Activated CD4-positive, alpha-beta memory T cell treated with anti-CD3 and anti-CD28 coated beads, Interleukin-2, amount 10 ng/mL, durations not matched to agents 7 days and 5 days (primary cell): ENCODE results near the gene EPB41L5. TPM values are rescaled to one million over a fixed set of nuclear protein-coding genes. Genes with fewer than 3 reads are reported as not detected.
"Not testable (repeated sequence)": the region's sequence is repeated elsewhere in the genome, so short reads cannot be mapped to it uniquely, and the experiment has no call there.

Source experiments
- CTCF ChIA-PET: fragments of 350-600 bp; sonication (Branson Sonifier 250); formaldehyde crosslinking; loops from one replicate; lab custom pipeline; 2021; ENCODE audit warnings: antibody characterized with exemption, inconsistent platforms; lab: Charles Lee
- POLR2A ChIA-PET: fragments of 350-600 bp; sonication (Branson Sonifier 250); formaldehyde crosslinking; loops from one replicate; lab custom pipeline; 2021; ENCODE audit warnings: antibody characterized with exemption; lab: Charles Lee
- DNase-seq: peaks from one replicate; pipeline ENCODE4 v3.0.0-alpha.2; 2020
- H3K27ac Mint-ChIP-seq: one replicate; pipeline ENCODE4 v1.8.0; 2021; ENCODE audit warnings: mild to moderate bottlenecking, mixed read lengths
- H3K27me3 Mint-ChIP-seq: one replicate; pipeline ENCODE4 v1.8.0; 2021; ENCODE audit warnings: mixed read lengths
- H3K36me3 Mint-ChIP-seq: one replicate; pipeline ENCODE4 v1.8.0; 2021; ENCODE audit warnings: low read depth, mixed read lengths
- H3K4me1 Mint-ChIP-seq: one replicate; pipeline ENCODE4 v1.8.0; 2021; ENCODE audit warnings: mixed read lengths
- H3K4me3 Mint-ChIP-seq: one replicate; pipeline ENCODE4 v1.8.0; 2021; ENCODE audit warnings: mild to moderate bottlenecking, mixed read lengths
- H3K9me3 Mint-ChIP-seq: one replicate; pipeline ENCODE4 v1.8.0; 2021; ENCODE audit warnings: mixed read lengths
- total RNA-seq, 2 experiments: library from RNA; stranded (reverse); gene quantifications; one replicate each; pipeline ENCODE4 v1.2.3, GENCODE V29; 2021

Gene EPB41L5
- total RNA-seq, 2 experiments from 2014 or later, result 2.1 to 2.8 TPM

DNA sequence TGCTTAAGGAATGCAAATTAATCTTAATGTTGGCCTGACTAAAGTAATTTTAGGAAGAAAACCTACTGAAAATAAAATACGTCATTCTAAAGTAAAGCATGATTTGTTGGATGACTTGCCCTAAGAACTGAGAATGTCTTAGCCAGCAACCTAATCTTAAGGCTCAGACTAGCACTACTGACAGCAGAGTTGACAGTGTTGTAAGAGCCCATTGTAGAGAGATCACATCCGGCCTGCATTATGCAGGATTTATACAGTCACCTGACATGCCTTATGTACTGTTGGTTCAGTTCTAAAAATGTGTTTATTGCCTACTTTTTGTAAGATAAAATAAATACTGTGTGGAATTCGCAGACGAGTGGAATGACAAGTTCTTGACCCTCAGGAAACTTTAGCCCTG lies 128.0 kb downstream of the EPB41L5 start:
- ChIA-PET CTCF (no interaction called here), POLR2A (no interaction called here)
- no peaks in the 10 kb centered on the region for H3K36me3 Mint-ChIP-seq
- no peak for DNase-seq
- no peaks in the 10 kb centered on the region for H3K27me3 Mint-ChIP-seq
- H3K4me3 Mint-ChIP-seq, result no peak overlapping the region
- H3K9me3 Mint-ChIP-seq, result no peaks in the 10 kb centered on the region
- H3K4me1 Mint-ChIP-seq, result no peaks in the 10 kb centered on the region
- H3K27ac Mint-ChIP-seq, result no peak overlapping the region

DNA sequence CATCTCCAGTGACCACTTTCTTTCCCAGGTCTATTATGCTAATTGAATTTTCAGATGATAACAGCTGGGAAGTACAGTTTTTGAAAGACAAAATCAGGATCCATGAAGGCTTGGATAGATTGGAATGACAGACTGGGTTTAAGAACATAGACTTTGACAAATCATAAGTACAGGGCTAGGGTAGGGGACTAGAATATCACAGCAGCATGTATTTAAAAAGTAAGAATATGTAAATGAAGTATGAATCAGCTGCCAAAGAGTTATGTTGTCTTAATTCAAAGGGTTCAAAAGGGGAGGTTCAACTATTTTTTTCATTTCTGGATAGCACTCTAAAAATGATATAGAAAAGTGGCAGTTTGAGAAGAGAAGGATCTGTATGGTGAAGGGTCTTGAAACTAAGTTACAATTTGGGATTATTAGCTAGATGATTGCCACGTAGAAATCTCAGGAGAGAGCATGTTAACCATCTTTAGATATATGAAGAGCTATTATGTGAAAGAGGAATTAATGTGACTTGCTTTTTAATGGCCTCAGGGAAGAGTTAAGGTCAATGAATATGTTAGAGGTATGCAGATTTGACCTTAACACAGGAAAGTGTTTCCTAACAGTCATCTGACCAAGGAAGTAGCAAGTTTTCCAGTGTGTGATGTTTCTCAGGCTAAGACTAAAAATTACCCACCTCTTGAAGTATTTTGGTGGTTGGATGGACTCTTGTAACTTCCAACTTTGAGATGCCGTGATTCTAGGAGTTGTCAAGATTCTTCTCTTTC lies 128.6 kb downstream of the EPB41L5 start:
- CTCF ChIA-PET, result no interaction called here
- no peak overlapping the region for H3K27ac Mint-ChIP-seq

DNA sequence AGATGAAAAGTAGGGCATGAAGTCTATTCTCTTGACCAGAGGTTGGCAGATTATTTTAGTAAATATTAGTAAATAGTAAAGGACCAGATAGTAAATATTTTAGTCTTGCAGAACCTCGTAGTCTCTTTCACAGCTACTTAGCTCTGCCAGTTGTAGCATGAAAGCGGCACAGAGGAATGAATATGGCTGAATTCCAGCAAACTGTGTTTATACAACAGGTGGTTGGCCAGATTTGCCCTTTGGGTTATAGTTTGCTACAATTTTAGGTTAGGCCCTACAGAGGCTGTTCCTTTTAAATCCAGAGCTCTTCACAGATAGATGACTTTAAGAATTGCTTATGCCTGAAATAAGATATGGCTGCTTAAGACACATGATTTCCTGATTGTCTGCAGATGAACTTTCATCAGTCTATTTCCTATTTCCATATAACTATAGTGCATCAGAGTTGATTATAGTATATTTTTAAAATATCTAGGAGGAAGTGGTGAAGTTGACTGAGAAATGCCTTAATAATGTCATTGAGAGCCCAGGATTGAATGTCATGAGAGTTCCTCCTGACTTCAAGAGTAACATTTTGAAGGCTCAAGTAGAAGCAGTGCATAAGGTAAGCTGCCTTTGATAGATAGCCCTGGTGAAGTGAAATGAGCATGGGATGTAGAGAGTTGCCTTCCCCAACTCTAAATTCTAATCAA lies 129.8 kb downstream of the EPB41L5 start:
- H3K4me1 Mint-ChIP-seq, result no peaks in the 10 kb centered on the region
- H3K4me3 Mint-ChIP-seq, result no peak overlapping the region
- POLR2A ChIA-PET, result no interaction called here
- H3K36me3 Mint-ChIP-seq, result no peaks in the 10 kb centered on the region
- CTCF ChIA-PET, result no interaction called here
- no peaks in the 10 kb centered on the region for H3K9me3 Mint-ChIP-seq
- no peak for DNase-seq
- H3K27me3 Mint-ChIP-seq, result no peaks in the 10 kb centered on the region
- H3K27ac Mint-ChIP-seq, result no peak overlapping the region

More for the DNA sequence above, 128.6 kb downstream of the EPB41L5 start:
- no peak for DNase-seq
- no peaks in the 10 kb centered on the region for H3K9me3 Mint-ChIP-seq
- H3K27me3 Mint-ChIP-seq, result no peaks in the 10 kb centered on the region
- POLR2A ChIA-PET, result no interaction called here
- H3K36me3 Mint-ChIP-seq, result no peaks in the 10 kb centered on the region
- H3K4me3 Mint-ChIP-seq, result no peak overlapping the region
- no peaks in the 10 kb centered on the region for H3K4me1 Mint-ChIP-seq

DNA sequence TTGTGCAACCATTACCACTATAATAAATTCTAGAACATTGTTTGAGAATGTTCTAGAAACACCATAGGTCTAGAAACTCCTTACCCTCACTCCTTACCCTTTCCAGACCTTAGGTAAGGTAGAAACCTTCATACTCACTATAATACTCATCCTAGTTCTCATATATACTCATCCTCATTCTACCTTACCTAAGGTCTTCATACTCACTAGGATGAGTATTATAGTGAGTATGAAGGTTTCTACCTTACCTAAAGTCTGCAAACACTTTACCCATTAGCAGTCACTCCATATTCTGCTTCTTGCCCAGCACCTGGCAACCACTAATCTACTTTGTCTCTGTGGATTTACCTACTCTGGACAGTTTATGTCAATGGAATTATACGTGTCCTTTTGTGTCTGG lies 135.4 kb downstream of the EPB41L5 start:
- no peak overlapping the region for H3K27ac Mint-ChIP-seq
- no peaks in the 10 kb centered on the region for H3K4me1 Mint-ChIP-seq
- no peak for DNase-seq
- no peak overlapping the region for H3K4me3 Mint-ChIP-seq
- H3K36me3 Mint-ChIP-seq, result no peaks in the 10 kb centered on the region
- POLR2A ChIA-PET, result no interaction called here
- peaks cover 7% of the 10 kb centered on the region for H3K9me3 Mint-ChIP-seq
- H3K27me3 Mint-ChIP-seq, result no peaks in the 10 kb centered on the region
- CTCF ChIA-PET, result interaction anchor here (0.9 kb wide), 1 partner anchor 27 kb away, joined by 3 read pairs; no protein-coding TSS in a partner anchor

DNA sequence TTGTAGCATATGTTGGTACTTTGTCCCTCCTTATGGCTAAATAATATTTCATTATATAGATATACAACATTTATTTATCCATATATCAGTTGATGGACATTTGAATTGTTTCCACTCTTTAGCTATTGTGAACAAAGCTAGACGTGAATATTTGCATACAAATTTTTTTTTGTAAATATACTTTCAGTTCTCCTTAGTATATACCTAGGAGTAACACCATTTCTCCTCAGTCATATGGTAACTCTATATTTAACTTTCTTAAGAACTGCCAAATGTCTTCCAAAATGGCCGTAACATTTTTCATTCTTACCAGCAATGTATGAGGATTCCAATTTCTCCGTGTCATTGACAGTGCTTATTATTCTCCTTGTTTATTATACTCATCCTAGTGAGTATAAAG lies 135.8 kb downstream of the EPB41L5 start:
- no peak overlapping the region for H3K27ac Mint-ChIP-seq
- ChIA-PET CTCF (interaction anchor here (0.9 kb wide), 1 partner anchor 26 kb away, joined by 3 read pairs; no protein-coding TSS in a partner anchor), POLR2A (no interaction called here)
- no peaks in the 10 kb centered on the region for H3K27me3 Mint-ChIP-seq
- H3K9me3 Mint-ChIP-seq, result peaks cover 7% of the 10 kb centered on the region
- H3K4me1 Mint-ChIP-seq, result no peaks in the 10 kb centered on the region
- no peak for DNase-seq
- H3K36me3 Mint-ChIP-seq, result no peaks in the 10 kb centered on the region
- no peak overlapping the region for H3K4me3 Mint-ChIP-seq

DNA sequence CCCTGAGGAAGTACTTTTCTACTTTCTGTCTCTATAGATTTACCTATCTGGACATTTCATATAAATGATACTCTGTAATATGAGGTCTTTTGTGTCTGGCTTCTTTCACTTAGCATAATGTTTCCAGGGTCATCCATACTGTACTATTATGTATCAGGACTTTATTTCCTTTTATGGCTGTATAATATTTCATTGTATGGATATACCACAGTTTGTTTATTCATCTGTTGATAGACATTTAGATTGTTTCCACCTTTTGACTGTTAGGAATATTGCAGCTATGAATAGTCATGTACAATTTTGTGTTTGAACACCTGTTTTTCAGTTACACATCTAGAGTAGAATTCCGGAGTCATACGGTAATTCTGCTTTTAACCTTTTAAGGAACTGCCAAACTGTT lies 136.5 kb downstream of the EPB41L5 start:
- H3K27ac Mint-ChIP-seq, result no peak overlapping the region
- ChIA-PET CTCF (no interaction called here), POLR2A (no interaction called here)
- H3K36me3 Mint-ChIP-seq, result no peaks in the 10 kb centered on the region
- no peak overlapping the region for H3K4me3 Mint-ChIP-seq
- no peak for DNase-seq
- H3K27me3 Mint-ChIP-seq, result no peaks in the 10 kb centered on the region
- no peaks in the 10 kb centered on the region for H3K4me1 Mint-ChIP-seq
- H3K9me3 Mint-ChIP-seq, result peaks cover 7% of the 10 kb centered on the region

DNA sequence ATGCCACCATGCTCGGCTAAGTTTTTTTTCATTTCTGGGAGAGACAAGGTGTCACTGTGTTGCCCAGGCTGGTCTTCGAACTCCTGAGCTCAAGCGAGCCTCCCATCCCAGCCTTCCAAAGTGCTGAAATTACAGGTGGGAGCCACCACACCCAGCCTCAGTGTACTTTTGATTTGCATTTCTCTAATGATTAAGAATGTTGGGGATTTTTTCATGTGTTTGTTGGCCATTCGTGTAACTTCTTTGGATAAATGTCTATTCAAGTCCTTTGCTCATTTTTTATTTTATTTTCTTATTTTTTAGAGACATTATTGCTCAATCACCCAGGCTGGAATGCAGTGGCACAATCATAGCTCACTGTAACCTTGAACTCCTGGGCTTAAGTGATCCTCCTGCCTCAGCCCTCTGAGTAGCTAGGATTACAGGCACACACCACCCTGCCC lies 137.2 kb downstream of the EPB41L5 start:
- Mint-ChIP-seq H3K4me3 (no peak overlapping the region), H3K4me1 (no peaks in the 10 kb centered on the region), H3K36me3 (peaks cover under 1% of the 10 kb centered on the region), H3K27ac (no peak overlapping the region), H3K27me3 (no peaks in the 10 kb centered on the region), H3K9me3 (peaks cover 8% of the 10 kb centered on the region)
- ChIA-PET CTCF (no interaction called here), POLR2A (no interaction called here)
- DNase-seq, result no peak

DNA sequence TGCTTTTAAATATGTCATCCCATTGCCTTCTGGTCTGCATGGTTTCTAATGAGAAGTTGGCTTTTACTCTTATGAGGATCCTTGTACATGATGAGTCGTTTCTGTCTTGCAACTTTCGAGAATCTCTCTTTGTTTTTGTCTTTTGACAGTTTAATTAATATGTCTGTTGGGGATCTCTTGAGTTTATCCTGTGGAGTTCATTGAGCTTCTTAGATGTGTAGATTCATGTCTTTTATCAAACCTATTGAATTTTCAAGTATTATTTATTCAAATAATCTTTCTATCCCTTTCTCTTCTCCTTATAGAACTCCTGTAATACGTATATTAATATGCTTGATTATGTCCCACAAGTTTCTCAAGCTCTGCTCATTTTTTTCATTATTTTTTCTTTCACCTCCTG lies 142.4 kb downstream of the EPB41L5 start:
- DNase-seq, result no peak
- Mint-ChIP-seq H3K36me3 (peaks cover 13% of the 10 kb centered on the region), H3K9me3 (peaks cover 21% of the 10 kb centered on the region), H3K27me3 (peaks cover 1% of the 10 kb centered on the region), H3K27ac (no peak overlapping the region), H3K4me1 (no peaks in the 10 kb centered on the region), H3K4me3 (no peak overlapping the region)
- ChIA-PET CTCF (interaction anchor here (1.4 kb wide), 1 partner anchor 20 kb away, joined by 8 read pairs; no protein-coding TSS in a partner anchor), POLR2A (interaction anchor here (1.0 kb wide), 1 partner anchor 21 kb away, joined by 3 read pairs; no protein-coding TSS in a partner anchor)

DNA sequence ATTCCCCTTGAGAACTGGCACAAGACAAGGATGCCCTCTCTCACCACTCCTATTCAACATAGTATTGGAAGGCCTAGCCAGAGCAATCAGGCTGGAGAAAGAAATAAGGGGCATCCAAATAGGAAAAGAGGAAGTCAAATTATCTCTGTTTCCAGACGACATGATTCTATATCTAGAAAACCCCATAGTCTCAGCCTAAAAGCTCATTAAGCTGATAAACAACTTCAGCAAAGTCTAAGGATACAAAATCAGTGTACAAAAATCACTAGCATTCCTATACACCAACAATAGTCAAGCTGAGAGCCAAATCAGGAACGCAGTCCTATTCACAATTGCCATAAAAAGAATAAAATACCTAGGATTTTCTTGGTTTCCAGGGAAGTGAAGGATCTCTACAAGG lies 145.8 kb downstream of the EPB41L5 start:
- H3K27ac Mint-ChIP-seq, CTCF ChIA-PET, H3K4me3 Mint-ChIP-seq, POLR2A ChIA-PET, H3K4me1 Mint-ChIP-seq, H3K27me3 Mint-ChIP-seq, DNase-seq: not testable (repeated sequence)
- peaks cover 15% of the 10 kb centered on the region for H3K36me3 Mint-ChIP-seq
- peaks cover 14% of the 10 kb centered on the region for H3K9me3 Mint-ChIP-seq

DNA sequence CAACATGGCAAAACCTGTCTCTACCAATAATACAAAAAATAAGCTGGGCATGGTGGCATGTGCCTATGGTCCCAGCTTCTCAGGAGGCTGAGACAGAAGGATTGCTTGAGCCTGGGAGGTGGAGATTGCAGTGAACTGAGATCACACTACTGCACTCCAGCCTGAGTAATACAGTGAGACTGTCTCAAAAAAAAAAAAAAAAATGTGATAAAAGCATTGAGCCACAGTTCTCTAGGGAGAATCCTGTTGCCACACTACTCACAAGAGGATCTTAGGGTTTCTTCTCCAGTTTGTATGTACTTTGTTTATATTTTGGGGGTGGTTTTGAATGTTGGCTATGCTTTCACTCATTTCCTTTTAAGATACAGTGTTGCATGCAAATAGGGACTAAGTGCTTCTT lies 148.3 kb downstream of the EPB41L5 start:
- H3K36me3 Mint-ChIP-seq, result peaks cover 12% of the 10 kb centered on the region
- H3K27me3 Mint-ChIP-seq, result peaks cover 1% of the 10 kb centered on the region
- H3K4me1 Mint-ChIP-seq, result no peaks in the 10 kb centered on the region
- peaks cover 8% of the 10 kb centered on the region for H3K9me3 Mint-ChIP-seq
- DNase-seq, result no peak
- H3K27ac Mint-ChIP-seq, result no peak overlapping the region
- CTCF ChIA-PET, result no interaction called here
- H3K4me3 Mint-ChIP-seq, result no peak overlapping the region
- POLR2A ChIA-PET, result no interaction called here

DNA sequence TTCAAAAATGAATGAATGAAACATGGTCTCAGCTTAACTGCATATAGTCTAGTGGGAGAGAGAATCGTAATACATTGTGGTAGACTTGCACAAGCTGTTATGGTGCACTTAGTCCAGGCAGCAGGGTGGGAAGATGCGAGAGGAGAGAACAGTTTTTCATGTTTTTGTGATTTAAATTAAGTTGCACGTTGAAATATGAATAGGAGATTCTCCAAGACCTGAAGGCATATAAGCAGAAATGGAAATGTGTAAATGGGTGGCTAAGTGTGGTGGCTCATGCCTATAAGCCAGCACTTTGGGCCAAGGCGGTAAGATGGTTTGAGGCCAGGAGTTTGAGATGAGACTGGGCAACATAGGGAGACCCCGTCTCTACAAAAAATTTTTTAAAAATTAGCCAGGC lies 149.8 kb downstream of the EPB41L5 start:
- H3K27me3 Mint-ChIP-seq, result no peaks in the 10 kb centered on the region
- H3K9me3 Mint-ChIP-seq, result no peaks in the 10 kb centered on the region
- no peaks in the 10 kb centered on the region for H3K4me1 Mint-ChIP-seq
- CTCF ChIA-PET, result interaction anchor here (1.0 kb wide), 1 partner anchor 12 kb away, joined by 3 read pairs; no protein-coding TSS in a partner anchor
- H3K4me3 Mint-ChIP-seq, result no peak overlapping the region
- H3K27ac Mint-ChIP-seq, result no peak overlapping the region
- POLR2A ChIA-PET, result no interaction called here
- H3K36me3 Mint-ChIP-seq, result peaks cover 5% of the 10 kb centered on the region
- no peak for DNase-seq

DNA sequence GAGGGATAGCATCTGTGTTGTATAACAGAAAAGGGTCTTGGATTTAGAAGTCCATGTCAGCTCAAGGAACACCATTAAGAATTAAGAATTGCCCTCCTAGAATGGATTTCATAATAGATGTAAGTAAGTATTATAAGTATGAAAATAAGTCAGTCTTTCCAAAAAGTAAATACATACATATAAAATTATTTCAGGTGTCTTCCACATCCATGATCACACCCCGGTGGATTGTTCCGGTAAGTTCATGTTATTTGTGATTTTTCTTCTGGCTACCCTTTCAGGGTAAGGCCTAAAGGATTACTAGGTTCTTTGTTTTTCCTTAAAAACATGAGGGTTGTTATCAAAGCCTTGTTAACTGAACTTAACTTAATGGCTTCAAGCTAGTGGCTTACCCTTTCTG lies 154.4 kb downstream of the EPB41L5 start:
- H3K27ac Mint-ChIP-seq, result no peak overlapping the region
- peaks cover 28% of the 10 kb centered on the region for H3K36me3 Mint-ChIP-seq
- H3K9me3 Mint-ChIP-seq, result peaks cover 2% of the 10 kb centered on the region
- no peak overlapping the region for H3K4me3 Mint-ChIP-seq
- no peak for DNase-seq
- ChIA-PET POLR2A (interaction anchor here (1.0 kb wide), 1 partner anchor 9 kb away, joined by 3 read pairs; no protein-coding TSS in a partner anchor), CTCF (interaction anchor here (1.5 kb wide), 1 partner anchor 9 kb away, joined by 4 read pairs; no protein-coding TSS in a partner anchor)
- no peaks in the 10 kb centered on the region for H3K27me3 Mint-ChIP-seq
- H3K4me1 Mint-ChIP-seq, result no peaks in the 10 kb centered on the region

DNA sequence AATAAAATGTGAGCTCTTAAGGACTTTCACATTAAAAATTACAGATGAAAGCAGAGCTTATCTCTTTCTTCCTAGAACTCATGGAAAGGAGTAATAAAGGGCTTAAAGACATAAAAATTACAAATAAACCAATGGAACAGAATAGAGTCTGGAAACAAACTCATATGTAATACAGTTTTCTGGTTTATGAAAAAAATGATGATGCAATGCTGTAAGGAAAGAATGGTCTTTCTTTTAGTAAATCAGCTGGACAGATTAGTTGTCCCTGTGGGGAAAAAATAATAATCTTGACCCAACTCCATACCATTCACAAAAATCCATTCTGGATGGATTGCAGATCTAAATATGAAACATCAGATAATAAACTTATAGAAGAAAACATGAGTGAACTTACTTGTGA lies 156.1 kb downstream of the EPB41L5 start:
- no peaks in the 10 kb centered on the region for H3K4me1 Mint-ChIP-seq
- POLR2A ChIA-PET, result interaction anchor here (1.3 kb wide), 1 partner anchor 8 kb away, joined by 3 read pairs; no protein-coding TSS in a partner anchor
- no peaks in the 10 kb centered on the region for H3K27me3 Mint-ChIP-seq
- no peak overlapping the region for H3K27ac Mint-ChIP-seq
- peaks cover 2% of the 10 kb centered on the region for H3K9me3 Mint-ChIP-seq
- CTCF ChIA-PET, result interaction anchor here (1.1 to 1.5 kb wide), 2 partner anchors 9 to 466 kb away, joined by 3 to 4 read pairs; no protein-coding TSS in a partner anchor
- H3K36me3 Mint-ChIP-seq, result peaks cover 29% of the 10 kb centered on the region
- no peak for DNase-seq
- H3K4me3 Mint-ChIP-seq, result no peak overlapping the region
